GM06990 (cell line): ENCODE data around the gene SLK.

Source experiments
- DNase-seq: peaks from one replicate; pipeline ENCODE4 v3.0.0-alpha.2; 2011; ENCODE audit not compliant: insufficient read length; ENCODE audit errors: extremely low read depth
- H3K27me3 ChIP-seq: replicated peaks from 2 replicates; pipeline ENCODE4 v1.6.0; 2011; ENCODE audit warnings: low read length; ENCODE audit not compliant: control insufficient read depth, insufficient read depth
- H3K36me3 ChIP-seq: 2 replicates; pipeline ENCODE4 v1.5.1; 2011; ENCODE audit warnings: low read length; ENCODE audit not compliant: control insufficient read depth, insufficient read depth
- H3K4me3 ChIP-seq: replicated peaks from 2 replicates; pipeline ENCODE4 v1.5.1; 2011; ENCODE audit warnings: low read depth, mild to moderate bottlenecking, control low read depth, low read length
- TF ChIP-seq, protein P1 (sequence below): IDR thresholded peaks from 2 replicates; pipeline ENCODE4 v1.5.1; 2011; ENCODE audit warnings: low read length, control low read depth, mild to moderate bottlenecking, inconsistent platforms; ENCODE audit not compliant: insufficient read depth, poor library complexity, severe bottlenecking

Gene SLK

DNA sequence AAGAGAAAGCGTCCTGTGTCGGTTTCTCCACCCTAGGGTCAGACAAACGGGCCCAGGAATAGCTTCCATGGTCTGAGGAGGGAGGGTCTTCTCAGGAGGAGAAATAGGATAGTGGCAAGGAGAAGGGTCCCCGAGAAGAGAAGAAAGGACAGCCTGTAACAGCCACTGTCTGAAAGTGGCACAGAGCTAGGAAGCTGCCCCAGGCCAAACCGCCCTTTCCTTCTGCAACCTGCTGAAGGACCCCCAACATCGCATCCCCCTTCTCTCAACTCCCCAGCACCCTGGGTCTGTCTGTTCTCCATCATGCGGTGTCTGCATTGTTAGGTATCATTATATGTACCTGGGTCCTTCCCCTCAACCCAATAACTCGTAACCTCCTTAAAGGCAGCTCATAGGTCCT is 71.6 kb downstream of the SLK start:
- H3K4me3 ChIP-seq, result no peak overlapping the region
- TF ChIP-seq, protein P1, sequence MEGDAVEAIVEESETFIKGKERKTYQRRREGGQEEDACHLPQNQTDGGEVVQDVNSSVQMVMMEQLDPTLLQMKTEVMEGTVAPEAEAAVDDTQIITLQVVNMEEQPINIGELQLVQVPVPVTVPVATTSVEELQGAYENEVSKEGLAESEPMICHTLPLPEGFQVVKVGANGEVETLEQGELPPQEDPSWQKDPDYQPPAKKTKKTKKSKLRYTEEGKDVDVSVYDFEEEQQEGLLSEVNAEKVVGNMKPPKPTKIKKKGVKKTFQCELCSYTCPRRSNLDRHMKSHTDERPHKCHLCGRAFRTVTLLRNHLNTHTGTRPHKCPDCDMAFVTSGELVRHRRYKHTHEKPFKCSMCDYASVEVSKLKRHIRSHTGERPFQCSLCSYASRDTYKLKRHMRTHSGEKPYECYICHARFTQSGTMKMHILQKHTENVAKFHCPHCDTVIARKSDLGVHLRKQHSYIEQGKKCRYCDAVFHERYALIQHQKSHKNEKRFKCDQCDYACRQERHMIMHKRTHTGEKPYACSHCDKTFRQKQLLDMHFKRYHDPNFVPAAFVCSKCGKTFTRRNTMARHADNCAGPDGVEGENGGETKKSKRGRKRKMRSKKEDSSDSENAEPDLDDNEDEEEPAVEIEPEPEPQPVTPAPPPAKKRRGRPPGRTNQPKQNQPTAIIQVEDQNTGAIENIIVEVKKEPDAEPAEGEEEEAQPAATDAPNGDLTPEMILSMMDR, result no peak
- no peak for DNase-seq
- H3K27me3 ChIP-seq, result no peaks in the 10 kb centered on the region
- H3K36me3 ChIP-seq, result no peaks in the 10 kb centered on the region

DNA sequence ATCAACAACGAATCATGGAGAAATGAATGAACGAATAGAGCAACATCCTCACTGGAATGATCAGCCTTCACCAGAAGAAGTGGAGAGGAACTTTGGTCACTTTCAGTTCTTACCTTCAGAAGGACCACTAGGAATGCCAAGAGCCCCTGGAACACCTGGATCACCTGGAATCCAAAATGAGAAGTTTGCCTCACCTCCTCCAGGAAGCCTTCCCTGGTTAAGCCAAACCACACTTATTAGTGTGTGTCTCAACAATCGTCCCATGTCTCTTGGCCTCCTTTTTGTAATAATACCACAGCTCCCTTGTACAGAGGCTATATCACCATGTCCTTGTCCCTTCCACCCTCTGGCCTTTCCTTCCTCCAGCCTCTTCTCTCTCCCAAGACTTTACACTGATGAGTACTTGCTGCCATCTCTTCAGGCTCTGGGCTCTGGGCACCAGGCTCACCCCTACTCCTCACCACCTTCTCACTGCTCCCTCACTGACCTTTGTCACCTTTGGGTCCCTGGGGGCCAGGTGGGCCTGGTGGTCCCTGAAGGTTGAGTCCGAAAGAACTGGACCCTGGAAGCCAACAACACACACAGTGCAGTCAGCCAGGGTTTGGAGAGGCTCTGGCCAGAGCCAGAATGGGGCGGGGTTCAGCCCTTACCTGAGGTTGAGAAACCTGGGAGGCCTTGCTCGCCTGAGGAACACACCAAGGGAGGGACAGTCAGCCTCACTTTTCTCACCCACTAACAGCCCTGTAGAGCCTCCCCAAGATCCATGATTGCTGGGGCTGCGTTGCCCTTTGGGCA is 72.2 kb downstream of the SLK start:
- Histone ChIP-seq H3K27me3 (no peaks in the 10 kb centered on the region), H3K4me3 (no peak overlapping the region), H3K36me3 (no peaks in the 10 kb centered on the region)
- no peak for DNase-seq
- TF ChIP-seq, protein P1, result no peak

DNA sequence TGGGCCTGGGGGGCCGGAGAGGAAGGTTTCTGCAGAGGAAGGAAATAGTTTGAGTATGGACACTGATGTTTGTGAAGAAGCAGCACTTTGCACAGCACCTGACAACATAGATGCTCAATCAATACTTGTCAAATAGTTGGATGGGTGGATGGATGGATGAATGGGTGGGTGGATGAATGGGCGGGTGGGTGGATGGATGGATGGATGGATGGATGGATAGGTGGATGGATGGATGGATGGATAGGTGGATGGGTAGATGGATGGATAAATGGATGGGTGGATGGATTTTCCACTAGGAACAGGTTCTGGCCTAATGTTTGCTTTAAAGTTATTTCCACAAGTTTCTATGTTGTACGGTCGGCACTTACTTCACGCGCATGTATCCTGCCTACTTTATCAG is 73.4 kb downstream of the SLK start:
- no peak for DNase-seq
- Histone ChIP-seq H3K27me3 (0 out of 2 replicates have a peak, but pooled peaks cover 1% of the 10 kb centered on the region), H3K4me3 (no peak overlapping the region), H3K36me3 (no peaks in the 10 kb centered on the region)
- TF ChIP-seq, protein P1, result no peak

DNA sequence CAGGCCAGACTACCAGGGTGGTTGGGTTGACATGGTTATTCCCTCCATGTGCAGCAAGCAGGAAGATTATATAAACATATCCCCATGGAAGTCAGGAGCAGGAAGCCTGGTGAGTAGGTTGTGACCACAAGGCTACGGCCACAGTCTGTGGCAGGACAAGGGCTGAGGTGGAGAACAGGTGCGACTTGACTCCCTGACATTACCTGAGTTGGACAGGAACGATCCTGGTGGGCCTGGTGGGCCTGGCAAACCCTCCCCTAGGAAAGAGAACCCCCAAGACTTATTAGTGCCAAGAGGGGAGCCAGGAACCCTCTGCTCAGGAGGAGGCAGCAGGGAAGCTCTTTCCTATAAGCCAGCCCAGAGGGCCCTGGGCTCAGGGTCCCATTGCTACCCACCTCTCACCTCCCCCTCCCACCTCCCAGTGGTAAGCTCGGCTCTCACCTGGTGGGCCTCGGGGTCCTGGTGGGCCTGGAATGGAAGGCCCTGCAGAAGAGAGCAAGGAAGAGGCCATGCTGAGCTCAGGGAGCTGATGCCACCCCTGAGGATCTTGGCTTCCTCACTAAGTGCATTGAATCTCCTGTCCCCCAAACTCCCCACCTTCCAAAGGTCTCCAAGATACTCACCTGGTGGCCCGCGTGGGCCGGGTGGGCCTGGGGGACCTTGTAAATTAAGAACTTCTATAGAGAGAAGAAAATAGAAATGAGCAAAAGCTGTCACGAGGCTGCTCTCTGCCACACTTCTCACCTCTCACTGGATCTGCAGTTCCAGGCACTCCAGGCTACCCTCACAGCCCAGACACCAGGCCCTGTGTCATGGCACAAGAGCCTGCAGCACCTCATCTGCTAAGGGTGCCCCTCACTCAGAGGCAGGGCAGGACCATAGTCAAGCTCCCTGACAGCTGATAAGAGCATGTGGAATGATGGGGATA is 74.2 kb downstream of the SLK start:
- TF ChIP-seq, protein P1, result no peak
- DNase-seq, result no peak
- no peaks in the 10 kb centered on the region for H3K36me3 ChIP-seq
- 0 out of 2 replicates have a peak, but pooled peaks cover 1% of the 10 kb centered on the region for H3K27me3 ChIP-seq
- no peak overlapping the region for H3K4me3 ChIP-seq

DNA sequence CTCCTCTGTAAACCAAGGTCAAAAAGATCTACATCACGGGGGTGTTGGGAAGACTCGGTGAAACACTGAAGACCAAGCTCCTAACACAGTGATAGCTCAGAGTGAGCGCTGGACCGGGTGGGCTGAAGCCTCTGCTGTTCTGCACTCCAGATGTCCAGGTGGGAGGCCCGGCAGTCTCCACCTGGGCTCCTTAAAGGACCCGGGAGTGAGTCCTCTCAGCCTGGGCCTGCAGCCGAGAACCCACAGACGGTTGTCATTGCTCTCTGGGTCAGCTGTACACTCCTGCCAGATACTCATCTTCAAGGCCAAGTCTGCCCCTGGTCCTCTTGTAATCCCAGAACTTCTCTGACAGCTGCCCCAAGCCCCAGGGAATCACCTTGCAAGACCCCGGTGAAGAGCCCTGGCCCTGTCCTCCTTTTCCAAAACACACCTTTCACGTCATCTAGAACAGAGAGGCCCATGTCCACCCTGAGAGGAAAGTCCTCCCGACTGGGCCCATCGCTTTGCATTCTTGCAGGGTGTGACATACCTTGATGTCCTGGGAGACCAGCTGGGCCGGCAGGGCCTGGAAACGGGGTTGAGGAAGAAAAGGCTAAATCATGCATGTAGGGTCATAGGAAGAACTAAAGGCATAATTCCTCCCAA is 75.1 kb downstream of the SLK start:
- Histone ChIP-seq H3K4me3 (no peak overlapping the region), H3K36me3 (no peaks in the 10 kb centered on the region), H3K27me3 (peaks cover 1% of the 10 kb centered on the region; the same call in 1 of the 2 replicates)
- TF ChIP-seq, protein P1, result no peak
- DNase-seq, result no peak
